ENCODE data around the gene SRGAP1. TPM values are rescaled to one million over a fixed set of nuclear protein-coding genes. Genes with fewer than 3 reads are reported as not detected.

The SRGAP1 gene
- total and polyA plus RNA-seq, 9 donors = 2.8 to 17.9 (median 8.6) TPM

- intact Hi-C loops (cut with DNase I) = no loop called here
- no peak for DNase-seq
- Histone ChIP-seq H3K9me3 (no peaks in the 10 kb centered on the region), H3K36me3 (no peaks in the 10 kb centered on the region), H3K4me3 (no peak overlapping the region), H3K4me1 (ENCODE audit: insufficient read depth) (no peaks in the 10 kb centered on the region), H3K27me3 (no peaks in the 10 kb centered on the region), H3K27ac (no peak overlapping the region)
- WGBS, 3 donors = 83 to 92% (median 92%) methylated on average over 4 of the region's 4 CpGs
- TF ChIP-seq POLR2A (IDR thresholded peaks at IDR 0.05) = no peak
- TF ChIP-seq CTCF (IDR thresholded peaks at IDR 0.05) = no peak
- TF ChIP-seq EP300 (IDR thresholded peaks at IDR 0.05) = no peak
Measured at GRCh38 chr12:64054079-64054520, 209.6 kb downstream of the SRGAP1 start.

- Histone ChIP-seq H3K9me3 (no peaks in the 10 kb centered on the region), H3K36me3 (no peaks in the 10 kb centered on the region), H3K4me3 (no peak overlapping the region), H3K27ac (no peak overlapping the region), H3K27me3 (no peaks in the 10 kb centered on the region), H3K4me1 (ENCODE audit: insufficient read depth) (no peaks in the 10 kb centered on the region)
- WGBS, 3 donors = 95 to 100% (median 100%) methylated on average over 1 of the region's 1 CpG
- intact Hi-C loops (cut with DNase I) = no loop called here
- TF ChIP-seq CTCF (IDR thresholded peaks at IDR 0.05) (no peak), POLR2A (IDR thresholded peaks at IDR 0.05) (no peak), EP300 (IDR thresholded peaks at IDR 0.05) (no peak)
- DNase-seq = no peak
Measured at GRCh38 chr12:64056741-64057140, 212.2 kb downstream of the SRGAP1 start.

GRCh38 chr12:64057706-64058105 lies 213.2 kb downstream of the SRGAP1 start:
- Histone ChIP-seq H3K9me3 (no peaks in the 10 kb centered on the region), H3K4me3 (no peak overlapping the region), H3K36me3 (no peaks in the 10 kb centered on the region), H3K27ac (no peak overlapping the region), H3K27me3 (no peaks in the 10 kb centered on the region), H3K4me1 (ENCODE audit: insufficient read depth) (no peaks in the 10 kb centered on the region)
- DNase-seq = no peak
- WGBS, 3 donors = 86 to 96% (median 90%) methylated on average over 3 of the region's 3 CpGs
- intact Hi-C loops (cut with DNase I) = no loop called here
- TF ChIP-seq CTCF (IDR thresholded peaks at IDR 0.05) = no peak
- TF ChIP-seq POLR2A (IDR thresholded peaks at IDR 0.05) = no peak
- no peak for TF ChIP-seq EP300 (IDR thresholded peaks at IDR 0.05)

GRCh38 chr12:64058541-64059265 lies 214.2 kb downstream of the SRGAP1 start:
- H3K27me3 ChIP-seq = no peaks in the 10 kb centered on the region
- H3K9me3 ChIP-seq = no peaks in the 10 kb centered on the region
- H3K4me3 ChIP-seq = no peak overlapping the region
- no peak overlapping the region for H3K27ac ChIP-seq
- intact Hi-C loops (cut with DNase I) = no loop called here
- H3K4me1 ChIP-seq (ENCODE audit: insufficient read depth) = no peaks in the 10 kb centered on the region
- no peaks in the 10 kb centered on the region for H3K36me3 ChIP-seq
- WGBS, 3 donors = 86 to 98% (median 94%) methylated on average over 3 of the region's 3 CpGs
- no peak for DNase-seq
- no peak for TF ChIP-seq POLR2A (IDR thresholded peaks at IDR 0.05)
- no peak for TF ChIP-seq EP300 (IDR thresholded peaks at IDR 0.05)
- no peak for TF ChIP-seq CTCF (IDR thresholded peaks at IDR 0.05)
